Nephron progenitor cell (in vitro differentiated cells): ENCODE measurements around the gene ATCAY.

Source experiments
- DNase-seq: peaks from one replicate; pipeline ENCODE4 v3.0.0; 2021
- H3K27ac Mint-ChIP-seq: 2 replicates; pipeline ENCODE4 v1.8.0; 2021; ENCODE audit warnings: mild to moderate bottlenecking, moderate library complexity, mixed read lengths
- H3K27me3 Mint-ChIP-seq: 2 replicates; pipeline ENCODE4 v1.8.0; 2021; ENCODE audit warnings: mild to moderate bottlenecking, low read depth, mixed read lengths; ENCODE audit not compliant: poor library complexity
- H3K36me3 Mint-ChIP-seq: 2 replicates; pipeline ENCODE4 v1.8.0; 2021; ENCODE audit warnings: low read depth, mixed read lengths
- H3K4me1 Mint-ChIP-seq: 2 replicates; pipeline ENCODE4 v1.8.0; 2021; ENCODE audit warnings: mixed read lengths
- H3K4me3 Mint-ChIP-seq: 2 replicates; pipeline ENCODE4 v1.8.0; 2021; ENCODE audit warnings: mild to moderate bottlenecking, moderate library complexity, mixed read lengths
- H3K9me3 Mint-ChIP-seq: 2 replicates; pipeline ENCODE4 v1.8.0; 2021; ENCODE audit warnings: mild to moderate bottlenecking, moderate library complexity, mixed read lengths
- CTCF ChIP-seq: fragments of 200-600 bp; sonication (generic); IDR thresholded peaks from 2 replicates; pipeline ENCODE4 v1.5.0; 2021; ENCODE audit warnings: antibody characterized with exemption

ATCAY gene

GRCh38 chr19:3968556-3969434, 88.3 kb downstream of the ATCAY start:
- H3K4me3 Mint-ChIP-seq: peak overlapping the region; percentile 89

GRCh38 chr19:3969435-3970312, 89.2 kb downstream of the ATCAY start:
- peak; percentile 32 for DNase-seq
- Mint-ChIP-seq H3K27ac (peak overlapping the region; percentile 99), H3K9me3 (no peaks in the 10 kb centered on the region), H3K4me1 (peaks cover 35% of the 10 kb centered on the region), H3K27me3 (peaks cover 6% of the 10 kb centered on the region), H3K36me3 (peaks cover 23% of the 10 kb centered on the region), H3K4me3 (peak overlapping the region; percentile 89)
- TF ChIP-seq CTCF: peak; percentile 20

More at GRCh38 chr19:3968556-3969434, 88.3 kb downstream of the ATCAY start:
- Mint-ChIP-seq H3K36me3 (peaks cover 27% of the 10 kb centered on the region), H3K27ac (peak overlapping the region; percentile 99), H3K9me3 (no peaks in the 10 kb centered on the region), H3K27me3 (peaks cover 6% of the 10 kb centered on the region), H3K4me1 (peaks cover 35% of the 10 kb centered on the region)
- TF ChIP-seq CTCF: no peak
- DNase-seq: peak; percentile 76

- Mint-ChIP-seq H3K9me3 (no peaks in the 10 kb centered on the region), H3K4me1 (peaks cover 35% of the 10 kb centered on the region), H3K27ac (peak overlapping the region; percentile 99), H3K36me3 (peaks cover 17% of the 10 kb centered on the region), H3K4me3 (peak overlapping the region; percentile 89), H3K27me3 (peaks cover 6% of the 10 kb centered on the region)
- no peak for TF ChIP-seq CTCF
- peak; percentile 22 for DNase-seq
These were observed 89.9 kb downstream of the ATCAY start for GRCh38 chr19:3970313-3970807.

GRCh38 chr19:3970808-3971598, 90.5 kb downstream of the ATCAY start, which contains the start of gene DAPK3:
Gene DAPK3, minus strand, starts transcription at chr19:3971099. Its CDS starts 1,364 bp downstream, at chr19:3969735.
- Mint-ChIP-seq H3K4me3 (peak within 1 kb of the TSS; percentile 89), H3K9me3 (no peaks in the 10 kb centered on the region), H3K4me1 (peaks cover 35% of the 10 kb centered on the region), H3K27ac (peak within 1 kb of the TSS; percentile 99), H3K27me3 (peaks cover 6% of the 10 kb centered on the region), H3K36me3 (peaks cover 19% of the 10 kb centered on the region)
- DNase-seq: peak; percentile 98
- no peak for TF ChIP-seq CTCF

- H3K4me3 Mint-ChIP-seq: no peak overlapping the region
- no peak for DNase-seq
These were observed 94.7 kb downstream of the ATCAY start for GRCh38 chr19:3975144-3975543.

More at GRCh38 chr19:3975144-3975543, 94.7 kb downstream of the ATCAY start:
- H3K9me3 Mint-ChIP-seq: no peaks in the 10 kb centered on the region
- no peak for TF ChIP-seq CTCF
- H3K36me3 Mint-ChIP-seq: peaks cover 38% of the 10 kb centered on the region
- peaks cover 4% of the 10 kb centered on the region for H3K27me3 Mint-ChIP-seq
- no peak overlapping the region for H3K27ac Mint-ChIP-seq
- H3K4me1 Mint-ChIP-seq: peaks cover 8% of the 10 kb centered on the region
